ENCODE measurements around the gene TNFRSF8. TPM values are rescaled to one million over a fixed set of nuclear protein-coding genes. Genes with fewer than 3 reads are reported as not detected.

The TNFRSF8 gene
- total RNA-seq (2022; extraction: Qiagen RNA extraction; ENCODE audit: low read depth): 0.07 to 0.10 TPM (median 0.09 TPM) in 4 of 5 replicates, not detected in the other

DNA sequence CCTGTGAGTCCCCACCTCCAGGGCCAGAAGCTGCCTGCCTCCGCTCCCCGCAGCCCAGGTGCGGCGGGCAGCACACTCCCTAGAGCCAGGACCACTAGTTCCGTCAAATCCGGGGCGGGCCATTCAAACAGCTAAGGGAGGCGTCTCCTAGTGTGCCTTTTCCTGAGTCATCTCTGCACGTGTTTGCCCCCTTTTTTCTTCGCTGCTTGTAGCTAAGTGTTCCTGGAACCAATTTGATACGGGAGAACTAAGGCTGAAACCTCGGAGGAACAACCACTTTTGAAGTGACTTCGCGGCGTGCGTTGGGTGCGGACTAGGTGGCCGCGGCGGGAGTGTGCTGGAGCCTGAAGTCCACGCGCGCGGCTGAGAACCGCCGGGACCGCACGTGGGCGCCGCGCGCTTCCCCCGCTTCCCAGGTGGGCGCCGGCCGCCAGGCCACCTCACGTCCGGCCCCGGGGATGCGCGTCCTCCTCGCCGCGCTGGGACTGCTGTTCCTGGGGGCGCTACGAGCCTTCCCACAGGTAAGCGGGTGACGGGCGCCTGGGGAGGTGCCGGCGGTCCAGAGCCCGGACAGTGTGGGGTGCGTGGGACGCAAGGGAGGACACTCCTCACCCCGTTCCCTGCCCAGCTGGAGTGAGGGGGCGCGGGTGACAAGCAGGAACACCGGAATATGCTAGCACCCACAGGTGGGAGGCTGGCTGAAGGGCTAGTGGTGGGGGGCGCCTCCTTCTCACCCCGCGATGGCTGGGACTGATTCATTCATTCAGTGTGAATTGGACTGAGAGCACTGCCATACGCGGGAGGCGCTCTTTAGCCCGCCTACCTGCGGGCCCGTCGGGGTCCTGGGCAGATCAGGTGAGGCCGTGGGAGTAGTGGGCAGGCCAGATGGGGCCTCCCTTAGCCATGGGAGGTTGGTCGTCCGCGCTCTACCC is at the start of gene TNFRSF8:
TSS of gene TNFRSF8 (plus strand) at position 163 of the 932 bp plus-strand sequence. CDS start at position 459, 296 bp downstream.

DNA sequence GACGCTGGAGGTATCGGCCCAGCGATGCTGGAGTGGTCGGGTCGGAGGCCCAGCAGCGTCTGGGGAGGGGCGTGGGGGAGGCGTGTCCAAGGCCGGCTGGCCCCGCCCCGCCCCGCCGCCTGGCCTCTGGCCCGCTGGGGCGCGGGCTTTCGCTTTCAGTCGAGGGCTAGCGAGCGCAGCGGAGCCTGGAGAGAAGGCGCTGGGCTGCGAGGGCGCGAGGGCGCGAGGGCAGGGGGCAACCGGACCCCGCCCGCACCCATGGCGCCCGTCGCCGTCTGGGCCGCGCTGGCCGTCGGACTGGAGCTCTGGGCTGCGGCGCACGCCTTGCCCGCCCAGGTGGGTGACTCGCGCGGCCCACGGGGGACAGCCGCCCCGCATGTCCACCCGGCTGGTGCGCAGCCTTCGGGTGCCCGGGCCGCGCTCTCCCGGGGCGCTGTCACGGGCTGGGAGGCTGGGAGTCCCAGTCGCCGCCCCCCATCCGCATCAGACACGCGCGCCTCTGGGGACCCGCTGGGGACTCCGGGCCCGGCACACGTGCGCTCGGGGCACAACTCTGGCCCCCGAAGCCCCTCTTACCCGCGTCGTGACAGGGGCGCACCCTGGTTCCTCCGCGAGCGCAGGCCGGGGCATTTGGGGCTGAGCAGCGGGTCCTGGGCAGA is 103.9 kb downstream of the TNFRSF8 start, which contains the start of gene TNFRSF1B:
TSS of gene TNFRSF1B (plus strand) at position 158 of the 659 bp plus-strand sequence. CDS start at position 259, 101 bp downstream.

Other genes starting within 250 kb of the TNFRSF8 start
- not detected in 5 replicates for gene NPPA, start 215.5 kb upstream of the TNFRSF8 start, total RNA-seq (2022; extraction: Qiagen RNA extraction; ENCODE audit: low read depth)
- 0.16 TPM in 1 of 5 replicates, not detected in the others for gene NPPB, start 204.4 kb upstream of the TNFRSF8 start, total RNA-seq (2022; extraction: Qiagen RNA extraction; ENCODE audit: low read depth)
- 29.2 to 45.8 TPM (median 44.5 TPM) in 5 replicates for gene KIAA2013, start 136.9 kb upstream of the TNFRSF8 start, total RNA-seq (2022; extraction: Qiagen RNA extraction; ENCODE audit: low read depth)
- gene PLOD1, start 128.6 kb upstream of the TNFRSF8 start, total RNA-seq (2022; extraction: Qiagen RNA extraction; ENCODE audit: low read depth): 74.2 to 89.3 TPM (median 80.6 TPM) in 5 replicates
- gene MFN2, start 82.9 kb upstream of the TNFRSF8 start, total RNA-seq (2022; extraction: Qiagen RNA extraction; ENCODE audit: low read depth): 32.0 to 36.0 TPM (median 35.8 TPM) in 5 replicates
- gene MIIP, start 43.8 kb upstream of the TNFRSF8 start, total RNA-seq (2022; extraction: Qiagen RNA extraction; ENCODE audit: low read depth): 10.8 to 17.9 TPM (median 13.6 TPM) in 5 replicates
- gene TNFRSF1B, start 103.7 kb downstream of the TNFRSF8 start, total RNA-seq (2022; extraction: Qiagen RNA extraction; ENCODE audit: low read depth): 0.33 to 0.59 TPM (median 0.40 TPM) in 5 replicates
- gene VPS13D, start 166.7 kb downstream of the TNFRSF8 start, total RNA-seq (2022; extraction: Qiagen RNA extraction; ENCODE audit: low read depth): 6.7 to 9.9 TPM (median 7.0 TPM) in 5 replicates

Data from A549 treated with CpdA at 1 μM for 4 hours (cell line).